GM21447 (cell line): ENCODE results near the gene CAVIN1.
A peak's percentile ranks its signal among the peaks of the same experiment; 100 is the strongest.
"Not testable (repeated sequence)": the region's sequence is repeated elsewhere in the genome, so short reads cannot be mapped to it uniquely, and the experiment has no call there.

ENCODE experiments used
- ATAC-seq: cut with Tn5 transposase; IDR thresholded peaks from one replicate; pipeline ENCODE4 v1.9.1; 2021; ENCODE audit not compliant: unreplicated experiment

The CAVIN1 gene

DNA sequence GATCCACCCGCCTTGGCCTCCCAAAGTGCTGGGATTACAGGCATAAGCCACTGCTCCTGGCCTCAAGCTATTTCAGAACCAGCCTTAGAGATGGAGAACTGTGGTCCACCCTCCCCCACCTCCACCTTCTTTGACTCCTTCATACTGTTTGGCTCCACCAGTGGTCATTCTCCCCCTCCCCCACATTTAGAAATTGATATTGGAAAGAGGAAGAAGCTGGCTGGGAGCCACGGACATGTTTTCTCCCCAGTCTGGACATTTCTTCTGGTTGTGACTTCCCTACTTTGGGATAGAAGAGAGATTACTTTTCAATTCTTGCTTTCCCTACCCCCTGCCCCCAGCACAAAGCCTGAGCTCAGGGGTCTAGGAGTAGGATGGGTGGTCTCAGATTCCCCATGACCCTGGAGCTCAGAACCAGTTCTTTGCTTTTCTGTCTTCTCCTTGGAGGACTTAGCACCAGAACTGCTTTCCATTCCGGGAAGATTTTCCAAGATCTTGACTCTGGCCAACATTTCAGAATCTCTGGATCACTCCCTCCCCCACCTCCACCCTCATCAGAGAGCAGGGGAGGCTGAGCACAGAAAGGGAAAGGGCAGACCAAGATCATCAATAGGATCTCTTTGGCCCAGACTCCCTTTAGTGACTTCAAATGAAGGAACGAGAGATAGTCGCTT, 16.3 kb downstream of the CAVIN1 start:
- no peak for ATAC-seq

GRCh38 chr17:42405963-42406495, 17.0 kb downstream of the CAVIN1 start:
- ATAC-seq = no peak

DNA sequence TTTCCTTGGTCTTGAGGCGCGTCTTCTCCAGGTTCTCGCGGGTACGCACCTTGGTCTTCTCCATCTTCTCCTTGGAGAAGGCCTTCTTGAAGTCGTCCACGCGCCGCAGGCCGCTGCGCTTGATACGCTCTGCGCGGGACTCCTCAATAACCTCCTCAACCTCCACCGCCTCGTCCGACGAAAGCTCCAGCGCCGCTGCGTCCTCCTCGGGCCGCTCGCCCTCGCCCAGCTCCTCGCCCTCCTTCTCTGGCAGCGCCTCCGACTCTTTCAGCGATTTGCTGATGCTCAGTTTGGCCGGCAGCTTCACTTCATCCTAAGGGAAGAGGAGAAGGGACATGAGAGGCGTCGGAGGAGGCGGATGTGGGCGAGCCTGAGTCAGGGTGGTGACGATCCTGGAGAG, 18.0 kb downstream of the CAVIN1 start:
- ATAC-seq = no peak

- ATAC-seq = no peak
Observed at GRCh38 chr17:42404326-42405055, 18.6 kb downstream of the CAVIN1 start.

GRCh38 chr17:42403150-42403549, 19.9 kb downstream of the CAVIN1 start:
- ATAC-seq = no peak

- no peak for ATAC-seq
Observed at GRCh38 chr17:42402117-42402516, 20.9 kb downstream of the CAVIN1 start.

- ATAC-seq = not testable (repeated sequence)
Observed at GRCh38 chr17:42400844-42401375, 22.1 kb downstream of the CAVIN1 start.

- no peak for ATAC-seq
Observed at GRCh38 chr17:42399948-42400843, 22.9 kb downstream of the CAVIN1 start.

GRCh38 chr17:42399121-42399520, 23.9 kb downstream of the CAVIN1 start:
- ATAC-seq = no peak

- ATAC-seq = not testable (repeated sequence)
Observed at GRCh38 chr17:42395601-42396000, 27.5 kb downstream of the CAVIN1 start.

DNA sequence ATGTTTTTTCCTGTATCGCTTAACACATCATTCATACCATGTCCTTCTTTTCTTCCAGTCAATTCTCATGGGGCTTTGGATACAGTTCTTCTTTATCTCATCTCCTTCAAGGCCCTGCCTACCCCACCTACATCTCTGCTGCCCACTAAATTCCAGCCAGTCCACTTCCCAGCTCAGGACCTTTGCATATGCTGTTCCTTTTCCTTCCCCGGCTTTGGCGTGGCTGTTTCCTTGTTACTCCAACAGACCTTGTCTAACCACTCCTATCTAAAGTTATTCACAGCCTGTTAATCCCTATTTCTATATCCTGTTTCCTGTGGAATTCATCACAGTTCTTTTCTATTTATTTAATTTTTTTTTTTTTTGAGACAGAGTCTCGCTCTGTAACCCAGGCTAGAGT, 28.2 kb downstream of the CAVIN1 start:
- ATAC-seq = no peak

DNA sequence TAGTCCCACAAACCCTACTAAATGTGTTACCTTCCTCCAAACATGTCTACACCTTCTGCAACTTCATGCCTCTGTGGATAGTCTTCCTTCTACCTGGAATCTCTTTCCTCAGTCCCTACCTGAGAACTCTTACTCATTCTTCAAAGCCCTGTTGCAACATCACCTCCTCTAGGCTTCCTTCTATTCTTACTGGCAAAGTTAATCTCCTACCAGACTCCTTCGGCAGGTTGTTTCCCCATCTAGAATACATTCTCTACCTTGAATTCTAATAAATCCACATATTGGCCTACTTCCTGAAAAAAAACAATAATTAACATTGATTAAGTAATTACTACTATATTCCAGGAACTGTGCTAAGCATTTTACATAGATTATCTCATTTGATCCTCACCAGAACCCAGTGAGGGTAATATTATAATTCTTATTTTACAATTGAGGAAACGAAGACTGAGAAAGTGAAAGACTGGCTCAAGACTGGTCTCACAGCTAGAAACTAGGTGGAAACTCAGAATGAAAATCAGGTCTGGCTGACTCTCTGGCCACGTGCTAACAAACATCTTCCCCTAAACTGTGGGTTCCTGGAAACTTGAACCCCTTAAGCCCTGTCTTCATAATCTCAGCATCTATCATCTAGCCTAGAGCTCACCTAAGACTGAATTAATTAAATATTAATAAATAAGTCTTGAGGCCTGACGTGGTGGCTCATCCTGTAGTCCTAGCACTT, 30.2 kb downstream of the CAVIN1 start:
- ATAC-seq = no peak

DNA sequence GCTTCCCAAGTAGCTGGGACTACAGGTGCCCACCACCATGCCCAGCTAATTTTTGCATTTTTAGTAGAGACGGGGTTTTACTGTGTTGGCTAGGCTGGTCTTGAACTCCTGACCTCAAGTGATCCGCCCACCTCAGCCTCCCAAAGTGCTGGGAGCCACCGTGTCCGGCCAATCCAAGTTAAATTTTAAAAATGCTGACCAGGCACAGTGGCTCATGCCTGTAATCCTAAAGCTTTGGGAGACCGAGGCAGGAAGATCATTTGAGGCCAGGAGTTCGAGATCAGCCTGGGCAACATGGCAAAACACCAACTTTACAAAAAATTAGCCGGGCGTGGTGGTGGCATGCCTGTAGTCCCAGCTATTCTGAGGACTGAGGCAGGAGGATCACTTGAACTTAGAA, 31.6 kb downstream of the CAVIN1 start:
- not testable (repeated sequence) for ATAC-seq

DNA sequence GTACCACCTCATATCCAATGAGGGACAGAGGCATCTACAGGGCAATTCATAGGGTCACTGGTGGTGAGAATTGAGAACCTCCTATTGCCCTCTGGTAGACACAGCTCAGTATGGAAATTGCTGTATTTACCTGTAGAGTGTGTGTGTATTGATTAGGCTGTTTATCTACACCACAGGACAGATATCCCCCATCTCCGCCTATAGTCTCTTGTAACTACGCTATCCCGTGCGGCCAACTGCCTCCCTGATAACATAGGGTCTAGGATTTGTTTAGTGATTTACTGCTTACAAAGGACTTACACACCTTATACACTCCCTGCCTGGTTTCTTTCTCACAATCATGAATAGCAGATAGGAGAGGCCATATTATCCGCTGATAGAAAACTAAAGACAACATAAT, 33.2 kb downstream of the CAVIN1 start:
- ATAC-seq = no peak

DNA sequence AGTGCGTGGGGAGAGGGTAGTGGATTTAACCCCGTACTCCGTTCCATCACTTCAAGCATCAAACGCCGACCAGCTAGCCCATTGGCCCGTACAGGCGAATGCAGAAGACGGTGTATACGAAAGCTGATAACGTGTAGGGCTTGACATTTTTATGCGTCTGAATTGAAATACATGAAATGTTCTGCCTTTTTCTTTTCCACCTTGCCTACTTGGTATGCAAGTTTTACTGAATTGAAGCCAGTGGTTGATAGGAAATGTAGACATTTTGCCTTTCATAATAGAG, 34.0 kb downstream of the CAVIN1 start:
- peak; percentile 18 for ATAC-seq

GRCh38 chr17:42388381-42389134, 34.5 kb downstream of the CAVIN1 start, which contains the start of gene STAT3:
Gene STAT3, minus strand, starts transcription at chr17:42388442. Its CDS starts 39,926 bp downstream, at chr17:42348516.
- ATAC-seq = peak; percentile 87

DNA sequence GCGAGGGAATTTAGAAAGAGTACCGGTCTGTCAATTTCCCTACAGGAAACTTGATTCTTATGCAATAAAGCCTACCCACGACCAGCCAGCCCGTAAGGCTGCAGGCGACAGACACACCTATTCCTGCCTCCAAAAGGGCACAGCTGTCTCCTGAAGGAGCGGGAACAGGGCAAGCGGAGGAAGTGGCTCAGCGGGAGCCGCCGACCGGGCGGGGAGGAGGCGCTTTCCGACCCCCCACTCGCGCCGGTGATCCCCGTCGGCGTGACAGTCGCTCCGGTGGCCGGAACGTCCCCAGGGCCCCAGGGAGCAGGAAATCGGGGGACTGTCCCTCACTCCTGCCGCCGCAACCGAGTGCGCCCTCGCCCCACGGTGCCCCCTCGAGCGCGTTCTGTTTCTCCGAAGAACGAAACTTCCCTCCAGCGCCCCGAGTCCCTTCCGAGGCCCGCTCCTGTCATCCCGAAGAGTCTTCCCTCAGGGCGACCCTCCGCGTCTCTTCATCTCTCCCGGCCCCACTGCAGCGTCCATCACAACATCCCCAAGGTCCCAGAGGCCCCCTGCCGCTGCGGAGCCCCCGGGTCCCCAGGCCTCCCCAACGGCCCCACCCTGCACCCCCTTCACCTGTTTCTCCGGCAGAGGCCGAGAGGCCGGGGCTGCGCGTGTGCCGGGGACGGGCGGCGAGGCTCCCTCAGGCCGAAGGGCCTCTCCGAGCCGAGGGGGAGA, 35.2 kb downstream of the CAVIN1 start:
- ATAC-seq = no peak

DNA sequence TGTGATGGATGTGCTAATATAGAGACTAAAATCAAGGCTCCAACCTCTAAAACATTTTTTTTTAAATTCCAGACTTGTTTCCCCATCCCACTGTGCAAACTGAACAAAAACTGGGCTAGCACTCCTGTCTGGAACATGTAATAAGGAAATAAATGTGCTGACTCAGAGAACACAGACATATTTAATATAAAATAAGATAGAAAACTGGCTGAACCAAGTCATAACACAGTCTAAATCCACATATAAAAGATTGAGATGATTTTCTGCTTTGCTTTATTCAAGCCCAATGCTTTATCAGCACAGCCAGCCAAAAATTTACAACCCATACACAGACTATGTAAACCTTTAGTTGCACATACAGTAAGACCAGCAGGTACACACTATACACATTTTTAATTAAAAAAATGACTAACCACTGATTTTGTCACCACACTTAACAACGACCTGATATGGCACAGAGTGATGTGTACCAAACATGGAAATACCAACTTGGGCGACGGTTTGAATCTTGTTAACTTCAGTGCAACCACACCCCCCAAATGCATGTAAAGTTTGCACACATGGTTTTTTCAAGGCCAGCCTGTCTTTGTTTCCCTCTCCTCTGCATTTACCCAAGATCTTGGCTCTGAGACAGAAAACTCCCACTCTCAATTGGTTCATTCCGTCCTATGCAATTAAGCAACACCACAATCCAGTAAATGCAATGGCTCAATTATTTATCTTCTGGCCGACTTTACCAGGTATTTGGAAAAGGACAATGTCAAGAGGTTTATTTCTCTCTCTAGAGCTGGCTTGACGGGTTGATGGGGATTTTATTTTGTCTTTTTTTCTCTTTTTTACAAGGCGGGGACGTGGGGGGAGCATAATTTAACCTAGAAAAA, 36.0 kb downstream of the CAVIN1 start:
- ATAC-seq = no peak
